Right lobe of liver (tissue), 6 donors: Measurements from ENCODE around the gene CORO2B. TPM values are rescaled to one million over a fixed set of nuclear protein-coding genes. Genes with fewer than 3 reads are reported as not detected.

ENCODE experiments used
- ATAC-seq, 4 donors: fragments of 200-7000 bp; cut with Tn5 transposase; one replicate each; pipeline ENCODE4 v1.9.1; 2020; ENCODE audit warnings: mild to moderate bottlenecking in 4 of 4, moderate library complexity in 4 of 4
- DNase-seq, 3 donors: peaks; one replicate each; pipeline ENCODE4 v3.0.0-alpha.2; 2020
- H3K27ac ChIP-seq, 3 donors: fragments of 200-600 bp; one replicate each; pipeline ENCODE4 v1.8.0; 2022
- H3K27me3 ChIP-seq, 2 donors: fragments of 200-600 bp; one replicate each; pipeline ENCODE4 v1.8.0; 2022
- H3K36me3 ChIP-seq, 4 donors: fragments of 200-600 bp; sonication (generic) in 1 of 4; one replicate each; pipeline versions ENCODE4 v1.5.1 to v1.8.0; 2017 to 2022; ENCODE audit warnings: control low read depth in 1 of 4
- H3K4me1 ChIP-seq, 4 donors: fragments of 200-600 bp; sonication (generic) in 1 of 4; one replicate each; pipeline versions ENCODE4 v1.5.1 to v1.8.0; 2017 to 2022; ENCODE audit warnings: control low read depth in 1 of 4
- H3K4me3 ChIP-seq, 3 donors: fragments of 200-600 bp; one replicate each; pipeline ENCODE4 v1.8.0; 2022
- H3K9me3 ChIP-seq, 4 donors: fragments of 200-600 bp; sonication (generic) in 1 of 4; one replicate each; pipeline versions ENCODE4 v1.5.1 to v1.8.0; 2017 to 2022; ENCODE audit warnings: control low read depth in 1 of 4
- CTCF ChIP-seq, 4 donors: fragments of 200-600 bp in 3 of 4; fragments of 450-650 bp in 1 of 4; IDR thresholded peaks; one replicate each; pipeline versions ENCODE4 v1.5.1 to v1.8.0; 2016 to 2022; ENCODE audit warnings: antibody characterized with exemption in 4 of 4, mild to moderate bottlenecking in 2 of 4
- POLR2A ChIP-seq: fragments of 450-650 bp; IDR thresholded peaks from one replicate; pipeline ENCODE4 v1.6.1; 2017; ENCODE audit warnings: antibody characterized with exemption, mild to moderate bottlenecking
- WGBS: methylation state at CpG from one replicate; pipeline ENCODE4 v1.1.6; 2018; ENCODE audit warnings: low coverage, low lambda C conversion rate; ENCODE audit not compliant: insufficient coverage; ENCODE audit errors: missing lambda C conversion rate; 5-methylcytosine and 5-hydroxymethylcytosine counted together
- intact Hi-C, 2 donors: fragments of 100-400 bp; cut with DNase I; formaldehyde crosslinking; loops; one replicate each; pipeline versions ENCODE4 v1.11.2 to v1.14.1; 2022
- total RNA-seq, 6 experiments: library from RNA; depleted of rRNA in 2 of 6; stranded (reverse); fragments of >200 nt in 2 of 6; fragmentation: NEBNext Ultra II Directional in 3 of 6; extraction: Animal tissue kit (Norgen Biotek cat#: 25700) in 3 of 6; gene quantifications; one replicate each; pipeline versions ENCODE4 v1.1.0 to v1.2.4, GENCODE V29; 2016 to 2023
- donor health status: DM: no; HTN: yes; CAD: no.
- donor health status: DM: no; HTN: no; CAD: no.
- donor health status: DM: no; HTN: no; CAD: no.
- donor health status: DM: no; HTN: yes; CAD: no.
- donor health status: DM: no; HTN: yes; CAD: no.

The CORO2B gene
- total RNA-seq, 6 experiments from 2014 or later = 0.18 to 0.68 (median 0.41) TPM

GRCh38 chr15:68695061-68695595 is 116.3 kb downstream of the CORO2B start:
- no peak overlapping the region for H3K27ac ChIP-seq
- H3K4me1 ChIP-seq = no peaks in the 10 kb centered on the region
- DNase-seq (no peak), ATAC-seq (no peak)
- WGBS = 80% methylated on average over 9 of the region's 9 CpGs
- no peaks in the 10 kb centered on the region for H3K9me3 ChIP-seq
- no peaks in the 10 kb centered on the region for H3K27me3 ChIP-seq
- TF ChIP-seq CTCF (IDR thresholded peaks at IDR 0.05) = no peak
- no peak for TF ChIP-seq POLR2A
- H3K4me3 ChIP-seq = no peak overlapping the region
- intact Hi-C loops = no loop called here
- H3K36me3 ChIP-seq = no peaks in the 10 kb centered on the region

GRCh38 chr15:68696414-68697363 is 117.9 kb downstream of the CORO2B start:
- Histone ChIP-seq H3K4me1 (no peaks in the 10 kb centered on the region), H3K9me3 (no peaks in the 10 kb centered on the region), H3K36me3 (no peaks in the 10 kb centered on the region), H3K4me3 (no peak overlapping the region), H3K27ac (no peak overlapping the region), H3K27me3 (no peaks in the 10 kb centered on the region)
- TF ChIP-seq CTCF (IDR thresholded peaks at IDR 0.05) = no peak
- no peak for TF ChIP-seq POLR2A
- 65% methylated on average over 4 of the region's 8 CpGs for whole genome bisulfite sequencing
- ATAC-seq = no peak
- no peak for DNase-seq
- intact Hi-C loops = no loop called here

GRCh38 chr15:68697711-68698690 is 119.2 kb downstream of the CORO2B start:
- H3K9me3 ChIP-seq = no peaks in the 10 kb centered on the region
- ATAC-seq = no peak
- 80% methylated on average over 1 of the region's 9 CpGs for WGBS
- H3K4me3 ChIP-seq = no peak overlapping the region
- TF ChIP-seq CTCF (IDR thresholded peaks at IDR 0.05) (no peak), POLR2A (no peak)
- no peaks in the 10 kb centered on the region for H3K4me1 ChIP-seq
- intact Hi-C loops = no loop called here
- H3K36me3 ChIP-seq = no peaks in the 10 kb centered on the region
- DNase-seq = no peak
- no peak overlapping the region for H3K27ac ChIP-seq
- no peaks in the 10 kb centered on the region for H3K27me3 ChIP-seq

GRCh38 chr15:68698708-68699107 is 119.9 kb downstream of the CORO2B start:
- H3K27me3 ChIP-seq = no peaks in the 10 kb centered on the region
- H3K27ac ChIP-seq = no peak overlapping the region
- H3K4me1 ChIP-seq = no peaks in the 10 kb centered on the region
- no peak for DNase-seq
- ATAC-seq = no peak
- intact Hi-C loops = no loop called here
- H3K9me3 ChIP-seq = no peaks in the 10 kb centered on the region
- TF ChIP-seq POLR2A (no peak), CTCF (IDR thresholded peaks at IDR 0.05) (no peak)
- H3K4me3 ChIP-seq = no peak overlapping the region
- H3K36me3 ChIP-seq = no peaks in the 10 kb centered on the region
- WGBS = 51% methylated on average over 4 of the region's 5 CpGs
